ENCODE results near the gene TRIM2.

- TF ChIP-seq CTCF (IDR thresholded peaks at IDR 0.05) = no peak
- TF ChIP-seq POLR2A (IDR thresholded peaks at IDR 0.05) = no peak
These were observed 19.7 kb downstream of the TRIM2 start for GRCh38 chr4:153223930-153224329.

Measured in body of pancreas (tissue), 4 donors.